H9 (cell line): ENCODE measurements around the gene SPOP. TPM values are rescaled to one million over a fixed set of nuclear protein-coding genes. Genes with fewer than 3 reads are reported as not detected.
"Not testable (repeated sequence)": the region's sequence is repeated elsewhere in the genome, so short reads cannot be mapped to it uniquely, and the experiment has no call there.

Experiments
- DNase-seq: peaks from one replicate; pipeline ENCODE4 v3.0.0-alpha.2; 2017
- H2AFZ ChIP-seq: one replicate; pipeline ENCODE4 v1.6.1; 2013; ENCODE audit warnings: mild to moderate bottlenecking, low read length, control low read depth, moderate library complexity
- H2AK5ac ChIP-seq: 2 replicates; pipeline ENCODE4 v1.6.1; 2013; ENCODE audit warnings: low read length, control low read depth, mixed read lengths; ENCODE audit not compliant: insufficient read length
- H2BK120ac ChIP-seq: one replicate; pipeline ENCODE4 v1.6.1; 2013; ENCODE audit warnings: low read depth, mild to moderate bottlenecking, low read length, control low read depth, inconsistent platforms; ENCODE audit not compliant: poor library complexity, severe bottlenecking
- H2BK12ac ChIP-seq: 2 replicates; pipeline ENCODE4 v1.6.1; 2013; ENCODE audit warnings: low read length, control low read depth, mixed read lengths, low read depth; ENCODE audit not compliant: insufficient read length
- H2BK15ac ChIP-seq: 2 replicates; pipeline ENCODE4 v1.6.1; 2013; ENCODE audit warnings: low read depth, low read length, control low read depth
- H2BK20ac ChIP-seq: one replicate; pipeline ENCODE4 v1.6.1; 2013; ENCODE audit warnings: low read depth, mild to moderate bottlenecking, low read length, control low read depth, inconsistent platforms; ENCODE audit not compliant: poor library complexity, severe bottlenecking
- H2BK5ac ChIP-seq: 2 replicates; pipeline ENCODE4 v1.6.1; 2013; ENCODE audit warnings: low read length, control low read depth, mixed read lengths; ENCODE audit not compliant: insufficient read length
- H3K14ac ChIP-seq: 2 replicates; pipeline ENCODE4 v1.6.1; 2013; ENCODE audit warnings: low read length, control low read depth; ENCODE audit not compliant: insufficient read depth
- H3K18ac ChIP-seq: 2 replicates; pipeline ENCODE4 v1.6.1; 2013; ENCODE audit warnings: low read depth, mild to moderate bottlenecking, mixed read lengths, low read length, control low read depth; ENCODE audit not compliant: insufficient read length
- H3K23ac ChIP-seq: 2 replicates; pipeline ENCODE4 v1.6.1; 2013; ENCODE audit warnings: low read length, control low read depth, mixed read lengths, low read depth; ENCODE audit not compliant: insufficient read length
- H3K23me2 ChIP-seq: 2 replicates; pipeline ENCODE4 v1.6.1; 2013; ENCODE audit warnings: low read depth, mild to moderate bottlenecking, mixed read lengths, low read length, control low read depth; ENCODE audit not compliant: insufficient read length, poor library complexity, severe bottlenecking
- H3K27ac ChIP-seq: 2 replicates; pipeline ENCODE4 v1.5.1; 2013; ENCODE audit warnings: low read length, control low read depth, mixed read lengths, low read depth; ENCODE audit not compliant: insufficient read length
- H3K27me3 ChIP-seq: 2 replicates; pipeline ENCODE4 v1.6.1; 2013; ENCODE audit warnings: low read length, control low read depth, inconsistent platforms; ENCODE audit not compliant: insufficient read depth
- H3K4ac ChIP-seq: 2 replicates; pipeline ENCODE4 v1.6.1; 2013; ENCODE audit warnings: low read depth, mild to moderate bottlenecking, control low read depth, inconsistent platforms, low read length, moderate library complexity
- H3K4me1 ChIP-seq: 2 replicates; pipeline ENCODE4 v1.6.1; 2013; ENCODE audit warnings: low read length, control low read depth, inconsistent platforms; ENCODE audit not compliant: insufficient read depth
- H3K4me2 ChIP-seq: 2 replicates; pipeline ENCODE4 v1.6.1; 2013; ENCODE audit warnings: low read length, control low read depth, mixed read lengths; ENCODE audit not compliant: insufficient read length, insufficient read depth
- H3K56ac ChIP-seq: 2 replicates; pipeline ENCODE4 v1.6.1; 2013; ENCODE audit warnings: low read depth, mild to moderate bottlenecking, mixed read lengths, low read length, control low read depth; ENCODE audit not compliant: insufficient read length
- H3K79me1 ChIP-seq: 2 replicates; pipeline ENCODE4 v1.6.1; 2013; ENCODE audit warnings: low read depth, mild to moderate bottlenecking, moderate library complexity, low read length, control low read depth, inconsistent platforms; ENCODE audit not compliant: insufficient read depth, poor library complexity, severe bottlenecking
- H3K79me2 ChIP-seq: 2 replicates; pipeline ENCODE4 v1.6.1; 2013; ENCODE audit warnings: low read length, control low read depth, inconsistent platforms; ENCODE audit not compliant: insufficient read depth
- H3K9ac ChIP-seq: 2 replicates; pipeline ENCODE4 v1.6.1; 2013; ENCODE audit warnings: low read length, control low read depth, mixed read lengths; ENCODE audit not compliant: insufficient read length; ENCODE audit errors: extremely low read depth
- H3K9me3 ChIP-seq: one replicate; pipeline ENCODE4 v1.6.1; 2013; ENCODE audit warnings: low read depth, low read length, inconsistent platforms; ENCODE audit not compliant: control insufficient read depth
- H3T11ph ChIP-seq: one replicate; pipeline ENCODE4 v1.6.1; 2013; ENCODE audit warnings: mild to moderate bottlenecking, low read length, control low read depth, inconsistent platforms
- H4K20me1 ChIP-seq: one replicate; pipeline ENCODE4 v1.6.1; 2013; ENCODE audit not compliant: control insufficient read depth, insufficient read length, insufficient read depth
- H4K5ac ChIP-seq: 2 replicates; pipeline ENCODE4 v1.6.1; 2013; ENCODE audit warnings: low read depth, mild to moderate bottlenecking, mixed read lengths, low read length, control low read depth; ENCODE audit not compliant: insufficient read length
- H4K8ac ChIP-seq: replicated peaks from 2 replicates; pipeline ENCODE4 v1.6.1; 2013; ENCODE audit warnings: low read length, control low read depth, mixed read lengths, low read depth; ENCODE audit not compliant: insufficient read length
- H4K91ac ChIP-seq: 2 replicates; pipeline ENCODE4 v1.6.1; 2013; ENCODE audit warnings: low read depth, mild to moderate bottlenecking, moderate library complexity, mixed read lengths, low read length, control low read depth; ENCODE audit not compliant: insufficient read length
- H3K27ac Mint-ChIP-seq, 3 experiments: 2 replicates in 2 of 3; 3 replicates in 1 of 3; pipeline ENCODE4 v1.8.0; 2020 to 2021; ENCODE audit warnings: mixed read lengths in 3 of 3, mild to moderate bottlenecking in 1 of 3, moderate library complexity in 1 of 3
- H3K27me3 Mint-ChIP-seq: 2 replicates; pipeline ENCODE4 v1.8.0; 2021; ENCODE audit warnings: low read depth, mild to moderate bottlenecking, moderate library complexity, mixed read lengths
- H3K36me3 Mint-ChIP-seq, 3 experiments: 2 replicates in 2 of 3; 3 replicates in 1 of 3; pipeline ENCODE4 v1.8.0; 2020 to 2021; ENCODE audit warnings: low read depth in 3 of 3, mixed read lengths in 3 of 3; ENCODE audit not compliant: insufficient read depth in 1 of 3
- H3K4me1 Mint-ChIP-seq, 2 experiments: 2 replicates each; pipeline ENCODE4 v1.8.0; 2020; ENCODE audit warnings: mixed read lengths in 2 of 2
- H3K4me3 Mint-ChIP-seq, 2 experiments: 2 replicates in 1 of 2; 3 replicates in 1 of 2; pipeline ENCODE4 v1.8.0; 2020 to 2021; ENCODE audit warnings: mild to moderate bottlenecking in 2 of 2, mixed read lengths in 2 of 2, moderate library complexity in 1 of 2
- H3K9me3 Mint-ChIP-seq, 2 experiments: 2 replicates in 1 of 2; 3 replicates in 1 of 2; pipeline ENCODE4 v1.8.0; 2020; ENCODE audit warnings: mild to moderate bottlenecking in 2 of 2, mixed read lengths in 2 of 2, moderate library complexity in 1 of 2
- WGBS: extraction: QIAGEN DNeasy Blood & Tissue Kit; methylation state at CpG from one replicate; pipeline ENCODE4 v1.1.7; 2013; ENCODE audit warnings: missing lambda C conversion rate, low lambda C conversion rate, mixed read lengths; ENCODE audit not compliant: insufficient read length; ENCODE audit errors: extremely low coverage; 5-methylcytosine and 5-hydroxymethylcytosine counted together
- total RNA-seq: library from RNA; stranded (reverse); gene quantifications from 2 replicates; pipeline ENCODE4 v1.2.1, GENCODE V29; 2021
- TF ChIP-seq, protein P1 (sequence below): fragments of 200-600 bp; sonication (generic); conservative IDR thresholded peaks from 3 replicates; pipeline ENCODE4 v1.8.0; 2021; ENCODE audit warnings: antibody characterized with exemption, mild to moderate bottlenecking

SPOP gene
- total RNA-seq, 1 experiment from 2014 or later, result 33.7 TPM

DNA sequence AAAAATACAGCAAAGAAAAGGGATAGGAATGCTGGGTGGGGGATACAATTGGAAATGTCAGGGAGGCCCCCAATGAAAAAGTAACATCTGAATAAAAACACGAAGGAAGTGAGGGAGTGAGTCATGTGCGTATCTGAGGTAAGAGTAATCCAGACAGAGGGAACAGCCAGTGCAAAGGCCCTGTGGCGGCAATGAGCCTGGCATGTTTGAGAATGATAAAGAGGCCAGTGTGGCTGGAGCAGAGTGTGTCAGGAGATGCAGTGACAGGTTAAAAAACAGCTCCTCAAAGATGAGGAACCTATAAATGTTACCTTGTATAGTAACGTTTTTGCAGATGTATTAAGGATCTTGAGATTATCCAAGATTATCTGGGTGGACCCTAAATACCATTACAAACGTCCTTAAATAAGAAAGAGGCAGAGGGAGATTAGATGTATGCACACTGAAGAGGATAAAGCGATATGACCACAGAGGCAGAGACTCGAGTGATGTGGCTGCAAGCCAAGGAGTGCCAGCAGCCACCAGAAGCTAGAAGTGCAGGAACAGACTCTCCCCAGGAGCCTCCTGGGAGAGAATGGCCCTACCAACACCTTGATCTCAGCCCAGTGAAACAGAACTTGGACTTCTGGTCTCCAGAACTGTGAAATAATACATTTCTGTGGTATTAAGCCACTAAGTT is 47.7 kb upstream of the SPOP start:
- Histone ChIP-seq H3K9ac (no peak overlapping the region), H3T11ph (no peak overlapping the region), H3K27ac (no peak overlapping the region), H2BK15ac (no peak overlapping the region), H3K79me2 (no peaks in the 10 kb centered on the region), H3K18ac (no peak overlapping the region), H4K5ac (no peak overlapping the region), H4K91ac (no peak overlapping the region), H2BK5ac (no peak overlapping the region), H2BK120ac (no peak overlapping the region), H3K27me3 (no peaks in the 10 kb centered on the region), H3K4me2 (no peak overlapping the region), H2AK5ac (no peak overlapping the region), H2BK20ac (no peak overlapping the region), H2AFZ (no peak overlapping the region), H3K9me3 (no peaks in the 10 kb centered on the region), H3K4ac (no peak overlapping the region), H3K79me1 (peaks cover 8% of the 10 kb centered on the region), H3K56ac (no peak overlapping the region), H3K14ac (no peak overlapping the region), H2BK12ac (no peak overlapping the region), H4K20me1 (no peaks in the 10 kb centered on the region), H4K8ac (no peak overlapping the region), H3K4me1 (no peaks in the 10 kb centered on the region), H3K23ac (no peak overlapping the region), H3K23me2 (no peaks in the 10 kb centered on the region)
- Mint-ChIP-seq H3K4me1 (0 out of 4 replicates have a peak, but pooled peaks cover 0 to 3% of the 10 kb centered on the region in 2 experiments), H3K27me3 (no peaks in the 10 kb centered on the region), H3K36me3 (peaks cover 25 to 40% (median 36%) of the 10 kb centered on the region in 3 experiments), H3K27ac (no peak overlapping the region), H3K9me3 (no peaks in the 10 kb centered on the region), H3K4me3 (no peak overlapping the region)
- no peak for DNase-seq
- no CpG with 5 or more reads among the region's 7 CpGs for WGBS
- TF ChIP-seq, protein P1, sequence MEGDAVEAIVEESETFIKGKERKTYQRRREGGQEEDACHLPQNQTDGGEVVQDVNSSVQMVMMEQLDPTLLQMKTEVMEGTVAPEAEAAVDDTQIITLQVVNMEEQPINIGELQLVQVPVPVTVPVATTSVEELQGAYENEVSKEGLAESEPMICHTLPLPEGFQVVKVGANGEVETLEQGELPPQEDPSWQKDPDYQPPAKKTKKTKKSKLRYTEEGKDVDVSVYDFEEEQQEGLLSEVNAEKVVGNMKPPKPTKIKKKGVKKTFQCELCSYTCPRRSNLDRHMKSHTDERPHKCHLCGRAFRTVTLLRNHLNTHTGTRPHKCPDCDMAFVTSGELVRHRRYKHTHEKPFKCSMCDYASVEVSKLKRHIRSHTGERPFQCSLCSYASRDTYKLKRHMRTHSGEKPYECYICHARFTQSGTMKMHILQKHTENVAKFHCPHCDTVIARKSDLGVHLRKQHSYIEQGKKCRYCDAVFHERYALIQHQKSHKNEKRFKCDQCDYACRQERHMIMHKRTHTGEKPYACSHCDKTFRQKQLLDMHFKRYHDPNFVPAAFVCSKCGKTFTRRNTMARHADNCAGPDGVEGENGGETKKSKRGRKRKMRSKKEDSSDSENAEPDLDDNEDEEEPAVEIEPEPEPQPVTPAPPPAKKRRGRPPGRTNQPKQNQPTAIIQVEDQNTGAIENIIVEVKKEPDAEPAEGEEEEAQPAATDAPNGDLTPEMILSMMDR, result no peak

DNA sequence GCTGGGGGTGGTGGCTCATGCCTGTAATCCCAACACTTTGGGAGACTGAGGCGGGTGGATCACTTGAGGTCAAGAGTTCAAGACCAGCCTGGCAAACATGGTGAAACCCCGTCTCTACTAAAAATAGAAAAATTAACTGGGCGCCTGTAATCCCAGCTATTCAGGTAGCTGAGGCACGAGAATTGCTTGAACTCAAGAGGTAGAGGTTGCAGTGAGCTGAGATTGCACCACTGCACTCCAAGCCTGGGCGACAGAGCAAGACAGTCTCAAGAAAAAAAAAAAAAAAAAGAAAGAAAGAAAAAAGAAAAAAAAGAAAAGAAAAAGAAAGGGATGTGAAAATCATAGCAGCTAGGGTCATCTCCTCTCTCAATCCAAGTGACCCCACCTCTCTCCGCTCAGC is 46.7 kb upstream of the SPOP start:
- H3K27me3 ChIP-seq, H3K9me3 ChIP-seq, H2BK20ac ChIP-seq, H3K4me1 ChIP-seq, H3K56ac ChIP-seq, H4K20me1 ChIP-seq, H2BK15ac ChIP-seq, H3K79me2 ChIP-seq, H3K9me3 Mint-ChIP-seq, H3K14ac ChIP-seq, DNase-seq, H4K8ac ChIP-seq, H2AFZ ChIP-seq, H2AK5ac ChIP-seq, H2BK12ac ChIP-seq, H2BK5ac ChIP-seq, H3K4me3 Mint-ChIP-seq, H3K23me2 ChIP-seq, H3K27ac Mint-ChIP-seq, H3K79me1 ChIP-seq, H3K4me1 Mint-ChIP-seq, H4K91ac ChIP-seq, H3K27ac ChIP-seq, H3K4me2 ChIP-seq, H4K5ac ChIP-seq, H3T11ph ChIP-seq, H2BK120ac ChIP-seq, H3K27me3 Mint-ChIP-seq, H3K18ac ChIP-seq, H3K9ac ChIP-seq, H3K4ac ChIP-seq, H3K23ac ChIP-seq: not testable (repeated sequence)
- WGBS, result no CpG with 5 or more reads among the region's 6 CpGs
- H3K36me3 Mint-ChIP-seq, result peaks cover 30 to 49% (median 45%) of the 10 kb centered on the region in 3 experiments
